Measurements from ENCODE around the gene PCSK9.

GRCh38 chr1:55006931-55007330, 32.4 kb upstream of the PCSK9 start:
- no peak for TF ChIP-seq CTCF (conservative IDR thresholded peaks at IDR 0.05; ENCODE audit: low read depth, low read length)
- no peak for TF ChIP-seq MXI1 (IDR thresholded peaks at IDR 0.05; ENCODE audit: borderline replicate concordance, low read depth, low read length)
- no peak for TF ChIP-seq SMC3 (IDR thresholded peaks at IDR 0.05; ENCODE audit: low read depth, low read length)
- TF ChIP-seq MAFK (IDR thresholded peaks at IDR 0.05; ENCODE audit: low read depth, low read length): no peak
- no peak for TF ChIP-seq POLR2A (IDR thresholded peaks at IDR 0.05; ENCODE audit: low read depth, low read length)
- no peak for TF ChIP-seq RAD21 (IDR thresholded peaks at IDR 0.05; ENCODE audit: low read length)
- TF ChIP-seq RFX5 (IDR thresholded peaks at IDR 0.05; ENCODE audit: low read depth, low read length): no peak
- TF ChIP-seq CEBPB (IDR thresholded peaks at IDR 0.05; ENCODE audit: low read depth, low read length): no peak
- TF ChIP-seq MAZ (IDR thresholded peaks at IDR 0.05; ENCODE audit: borderline replicate concordance, low read depth, low read length): no peak
- TF ChIP-seq, protein P1, sequence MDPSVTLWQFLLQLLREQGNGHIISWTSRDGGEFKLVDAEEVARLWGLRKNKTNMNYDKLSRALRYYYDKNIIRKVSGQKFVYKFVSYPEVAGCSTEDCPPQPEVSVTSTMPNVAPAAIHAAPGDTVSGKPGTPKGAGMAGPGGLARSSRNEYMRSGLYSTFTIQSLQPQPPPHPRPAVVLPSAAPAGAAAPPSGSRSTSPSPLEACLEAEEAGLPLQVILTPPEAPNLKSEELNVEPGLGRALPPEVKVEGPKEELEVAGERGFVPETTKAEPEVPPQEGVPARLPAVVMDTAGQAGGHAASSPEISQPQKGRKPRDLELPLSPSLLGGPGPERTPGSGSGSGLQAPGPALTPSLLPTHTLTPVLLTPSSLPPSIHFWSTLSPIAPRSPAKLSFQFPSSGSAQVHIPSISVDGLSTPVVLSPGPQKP (IDR thresholded peaks at IDR 0.05; ENCODE audit: borderline replicate concordance, low read depth, low read length): no peak
- no peak for TF ChIP-seq NFE2L2 (IDR thresholded peaks at IDR 0.05; ENCODE audit: low read depth, low read length)
- no peak for TF ChIP-seq RCOR1 (IDR thresholded peaks at IDR 0.05; ENCODE audit: insufficient replicate concordance, low read length)
- no peak for TF ChIP-seq CHD1 (IDR thresholded peaks at IDR 0.05; ENCODE audit: low read depth, low read length)
- TF ChIP-seq BHLHE40 (IDR thresholded peaks at IDR 0.05; ENCODE audit: low read depth, low read length): no peak

Data from IMR-90 (cell line).